Testis (tissue), 3 donors: Measurements from ENCODE around the gene ELFN2. TPM values are rescaled to one million over a fixed set of nuclear protein-coding genes. Genes with fewer than 3 reads are reported as not detected.

Source experiments
- DNase-seq: peaks from one replicate; pipeline ENCODE4 v3.0.0-alpha.2; 2019
- H3K27ac ChIP-seq, 2 donors: fragments of 200-600 bp; sonication (generic); one replicate each; pipeline ENCODE4 v1.5.1; 2019
- H3K27me3 ChIP-seq: fragments of 200-600 bp; sonication (generic); one replicate; pipeline ENCODE4 v1.5.1; 2019
- H3K36me3 ChIP-seq: fragments of 200-600 bp; sonication (generic); one replicate; pipeline ENCODE4 v1.5.1; 2017; ENCODE audit warnings: low read depth; ENCODE audit errors: missing control alignments
- H3K4me1 ChIP-seq: fragments of 200-600 bp; sonication (generic); one replicate; pipeline ENCODE4 v1.5.1; 2019
- H3K4me3 ChIP-seq, 2 donors: fragments of 200-600 bp; sonication (generic); one replicate each; pipeline ENCODE4 v1.5.1; 2017 to 2019
- H3K9me3 ChIP-seq: fragments of 200-600 bp; sonication (generic); one replicate; pipeline ENCODE4 v1.5.1; 2017
- CTCF ChIP-seq, 3 experiments: fragments of 450-650 bp in 2 of 3; fragments of 200-600 bp in 1 of 3; sonication (generic) in 1 of 3; IDR thresholded peaks; one replicate each; pipeline ENCODE4 v1.5.1; 2016 to 2019; ENCODE audit warnings: antibody characterized with exemption in 3 of 3, mild to moderate bottlenecking in 2 of 3, moderate library complexity in 1 of 3
- POLR2A ChIP-seq: fragments of 450-650 bp; IDR thresholded peaks from one replicate; pipeline ENCODE4 v1.6.1; 2017; ENCODE audit warnings: antibody characterized with exemption, mild to moderate bottlenecking, moderate library complexity
- WGBS, 2 donors: methylation state at CpG; one replicate each; pipeline ENCODE4 v1.1.5; 2018; 5-methylcytosine and 5-hydroxymethylcytosine counted together
- intact Hi-C: fragments of 100-400 bp; cut with DNase I; formaldehyde crosslinking; loops from one replicate; pipeline ENCODE4 v1.15.1; 2023; ENCODE audit warnings: low total_unique reads
- polyA plus RNA-seq: library from polyadenylated mRNA; stranded (reverse); fragments of 350-450 nt; fragmentation: Illumina TruSeq; extraction: RNeasy Lipid Tissue Mini Kit (QIAGEN cat#74804); gene quantifications from one replicate; pipeline ENCODE4 v1.2.3, GENCODE V29; 2014; ENCODE audit warnings: low read depth, low replicate concordance; ENCODE audit not compliant: insufficient read depth
- total RNA-seq, 2 donors: library from RNA; depleted of rRNA; stranded (reverse); fragments of >200 nt; gene quantifications; one replicate each; pipeline ENCODE4 v1.2.3, GENCODE V29; 2016

ELFN2 gene
- total and polyA plus RNA-seq, 3 donors from 2014 or later: 4.8 to 5.7 (median 5.3) TPM

GRCh38 chr22:37342065-37342464 is 85.2 kb downstream of the ELFN2 start:
- H3K4me3 ChIP-seq: no peak overlapping the region
- H3K27me3 ChIP-seq: no peaks in the 10 kb centered on the region
- TF ChIP-seq POLR2A: no peak
- no peaks in the 10 kb centered on the region for H3K36me3 ChIP-seq
- H3K9me3 ChIP-seq: no peaks in the 10 kb centered on the region
- H3K27ac ChIP-seq: no peak overlapping the region
- intact Hi-C loops: no loop called here
- whole genome bisulfite sequencing, 2 donors: 84 to 90% methylated on average over 6 of the region's 6 CpGs
- DNase-seq: no peak
- peaks cover 7% of the 10 kb centered on the region for H3K4me1 ChIP-seq

DNA sequence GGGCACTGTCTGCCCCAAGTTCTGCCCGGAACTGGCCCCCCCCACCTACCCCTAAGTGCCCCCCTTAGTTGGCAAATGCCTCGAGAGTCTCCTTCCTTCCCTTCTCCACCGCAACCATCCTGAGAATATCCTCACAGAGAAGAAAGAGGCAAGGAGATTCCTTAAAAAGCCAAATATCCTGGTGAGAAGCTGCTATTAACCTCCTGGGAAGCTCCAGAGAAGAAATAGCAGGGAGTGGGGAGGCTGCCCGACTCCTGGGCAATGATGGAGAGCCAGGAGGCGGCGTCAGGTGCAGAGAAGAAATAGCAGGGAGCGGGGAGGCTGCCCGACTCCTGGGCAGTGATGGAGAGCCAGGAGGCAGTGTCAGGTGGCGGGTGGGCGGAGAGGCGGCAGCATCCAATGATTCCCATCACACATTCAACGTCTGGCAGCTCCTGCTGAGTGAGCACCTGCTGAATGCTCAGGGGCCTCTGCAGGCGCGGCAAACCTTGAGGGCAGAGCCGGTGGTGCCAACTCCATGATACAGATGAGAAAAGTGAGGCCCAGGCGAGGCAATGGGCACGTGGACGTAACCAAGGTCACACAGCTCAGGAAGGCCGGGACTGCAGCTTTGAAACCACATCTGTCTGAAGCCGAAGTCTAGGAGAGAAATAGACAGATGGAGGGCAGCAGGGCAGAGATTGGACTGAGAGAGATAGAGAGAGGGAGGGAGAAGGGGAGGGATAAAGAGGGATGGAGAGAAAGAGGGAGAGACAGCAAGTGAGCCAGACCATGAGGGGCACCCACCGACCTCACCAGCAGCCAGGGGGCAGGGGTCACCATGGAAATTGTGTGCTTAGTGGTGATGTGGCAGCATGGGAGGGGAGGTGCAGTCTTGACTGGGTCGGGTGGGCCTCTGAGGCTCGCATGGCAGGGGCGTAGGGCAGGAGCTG is 86.7 kb downstream of the ELFN2 start:
- WGBS, 2 donors: 59 to 63% methylated on average over 23 to 24 of the region's 24 CpGs
- DNase-seq: no peak
- intact Hi-C loops: no loop called here
- Histone ChIP-seq H3K9me3 (no peaks in the 10 kb centered on the region), H3K36me3 (no peaks in the 10 kb centered on the region), H3K4me1 (no peaks in the 10 kb centered on the region), H3K4me3 (no peak overlapping the region), H3K27me3 (no peaks in the 10 kb centered on the region), H3K27ac (no peak overlapping the region)
- TF ChIP-seq POLR2A (no peak), CTCF (IDR thresholded peaks at IDR 0.05) (no peak)

- Histone ChIP-seq H3K9me3 (no peaks in the 10 kb centered on the region), H3K27ac (no peak overlapping the region), H3K36me3 (no peaks in the 10 kb centered on the region), H3K4me3 (no peak overlapping the region), H3K4me1 (no peaks in the 10 kb centered on the region), H3K27me3 (no peaks in the 10 kb centered on the region)
- DNase-seq: no peak
- TF ChIP-seq CTCF (IDR thresholded peaks at IDR 0.05) (no peak), POLR2A (no peak)
- intact Hi-C loops: no loop called here
- WGBS, 2 donors: 94 to 98% methylated on average over 9 to 10 of the region's 10 CpGs
Measured at GRCh38 chr22:37338539-37339246, 88.6 kb downstream of the ELFN2 start.

GRCh38 chr22:37337204-37337943 is 89.9 kb downstream of the ELFN2 start:
- H3K36me3 ChIP-seq: no peaks in the 10 kb centered on the region
- intact Hi-C loops: no loop called here
- H3K27me3 ChIP-seq: no peaks in the 10 kb centered on the region
- WGBS, 2 donors: 75 to 86% methylated on average over 8 of the region's 8 CpGs
- H3K9me3 ChIP-seq: no peaks in the 10 kb centered on the region
- H3K27ac ChIP-seq: no peak overlapping the region
- TF ChIP-seq CTCF (IDR thresholded peaks at IDR 0.05) (no peak), POLR2A (no peak)
- DNase-seq: no peak
- H3K4me3 ChIP-seq: no peak overlapping the region
- no peaks in the 10 kb centered on the region for H3K4me1 ChIP-seq

- no peak for TF ChIP-seq CTCF (IDR thresholded peaks at IDR 0.05)
- TF ChIP-seq POLR2A: no peak
Measured at GRCh38 chr22:37336579-37336978, 90.7 kb downstream of the ELFN2 start.

More at GRCh38 chr22:37336579-37336978, 90.7 kb downstream of the ELFN2 start:
- no peak overlapping the region for H3K27ac ChIP-seq
- no peak for DNase-seq
- H3K36me3 ChIP-seq: no peaks in the 10 kb centered on the region
- WGBS, 2 donors: 74 to 88% methylated on average over 8 of the region's 8 CpGs
- H3K4me3 ChIP-seq: no peak overlapping the region
- intact Hi-C loops: no loop called here
- H3K9me3 ChIP-seq: no peaks in the 10 kb centered on the region
- H3K27me3 ChIP-seq: no peaks in the 10 kb centered on the region
- no peaks in the 10 kb centered on the region for H3K4me1 ChIP-seq
